NCI-H345 (cell line): ENCODE measurements around the gene XRN1.
"Not testable (repeated sequence)": the region's sequence is repeated elsewhere in the genome, so short reads cannot be mapped to it uniquely, and the experiment has no call there.

Source experiments
- DNase-seq: peaks from one replicate; lab custom pipeline; 2025; lab: John Stamatoyannopoulos, UW

The XRN1 gene

GRCh38 chr3:142434503-142434902 lies 13.3 kb downstream of the XRN1 start:
- DNase-seq: no peak

GRCh38 chr3:142433110-142433509 lies 14.7 kb downstream of the XRN1 start:
- DNase-seq: no peak

DNA sequence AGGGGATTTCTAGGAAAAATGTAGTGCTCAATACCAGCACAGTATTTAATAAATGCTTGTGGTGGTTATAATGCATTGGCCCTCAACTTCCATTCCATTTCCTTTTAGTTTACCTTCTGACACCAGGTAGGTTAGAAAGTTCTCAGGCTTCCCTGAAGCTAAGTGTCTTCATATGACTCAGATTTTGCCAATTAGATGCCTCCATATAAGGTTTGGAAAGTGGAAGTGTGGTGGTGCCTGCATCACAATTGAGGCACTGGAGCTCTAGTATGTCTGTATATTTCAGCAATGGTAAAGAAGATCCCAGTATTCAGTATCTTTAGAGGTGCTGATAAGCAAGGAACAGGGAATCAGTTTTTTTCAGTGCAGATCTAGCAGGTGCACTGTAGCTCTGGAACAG lies 18.3 kb downstream of the XRN1 start:
- no peak for DNase-seq

GRCh38 chr3:142424754-142425153 lies 23.1 kb downstream of the XRN1 start:
- DNase-seq: no peak

DNA sequence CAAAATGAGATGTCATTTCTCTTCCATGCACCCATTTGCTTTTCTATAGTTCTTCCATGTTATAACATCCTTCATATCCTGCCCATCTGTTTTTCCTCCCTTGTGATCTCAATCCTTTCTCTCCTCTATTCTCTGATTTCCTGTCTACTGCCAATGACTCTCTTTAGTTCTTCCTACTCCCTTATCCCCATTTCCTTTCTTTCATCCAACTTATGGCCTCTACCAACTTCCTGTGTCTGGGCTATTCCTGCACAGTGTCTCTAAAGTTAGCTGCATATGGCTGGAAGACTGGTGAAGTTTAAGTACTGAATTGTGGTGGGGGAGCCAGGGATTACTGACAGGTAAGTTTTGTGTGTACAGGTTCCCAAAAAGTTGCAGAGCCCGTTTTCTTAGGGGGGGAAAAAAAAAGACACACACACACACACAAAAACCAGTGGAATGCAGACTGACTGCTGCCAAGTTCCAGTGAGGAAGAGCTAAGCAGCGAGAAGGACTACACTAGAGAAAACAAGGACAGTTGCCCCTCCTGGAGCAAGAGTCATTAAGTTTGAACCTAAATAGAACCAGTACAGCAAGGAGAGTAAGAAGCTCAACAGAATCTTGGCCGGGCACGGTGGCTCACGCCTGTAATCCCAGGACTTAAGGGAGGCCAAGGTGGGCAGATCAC lies 28.8 kb downstream of the XRN1 start:
- DNase-seq: no peak

DNA sequence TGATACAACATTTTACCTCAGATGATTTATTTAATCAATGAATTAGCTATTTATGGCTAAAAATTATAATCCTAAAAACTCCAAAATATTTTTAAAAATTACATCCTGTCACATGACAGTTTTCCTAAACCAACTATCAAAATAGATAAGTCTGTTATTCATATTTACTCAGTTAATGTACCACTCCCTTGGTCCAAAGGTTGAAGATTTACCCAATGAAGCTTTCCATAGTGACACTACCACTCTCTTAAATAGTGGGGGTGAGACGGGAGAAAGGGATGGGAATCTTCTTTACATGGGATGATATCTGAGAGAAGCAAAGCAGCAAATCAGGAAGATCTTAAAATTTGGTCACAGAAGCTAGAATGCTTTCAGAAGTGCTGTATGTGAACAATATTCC lies 30.5 kb downstream of the XRN1 start:
- no peak for DNase-seq

- DNase-seq: not testable (repeated sequence)
Measured at GRCh38 chr3:142400537-142400936, 47.3 kb downstream of the XRN1 start.

DNA sequence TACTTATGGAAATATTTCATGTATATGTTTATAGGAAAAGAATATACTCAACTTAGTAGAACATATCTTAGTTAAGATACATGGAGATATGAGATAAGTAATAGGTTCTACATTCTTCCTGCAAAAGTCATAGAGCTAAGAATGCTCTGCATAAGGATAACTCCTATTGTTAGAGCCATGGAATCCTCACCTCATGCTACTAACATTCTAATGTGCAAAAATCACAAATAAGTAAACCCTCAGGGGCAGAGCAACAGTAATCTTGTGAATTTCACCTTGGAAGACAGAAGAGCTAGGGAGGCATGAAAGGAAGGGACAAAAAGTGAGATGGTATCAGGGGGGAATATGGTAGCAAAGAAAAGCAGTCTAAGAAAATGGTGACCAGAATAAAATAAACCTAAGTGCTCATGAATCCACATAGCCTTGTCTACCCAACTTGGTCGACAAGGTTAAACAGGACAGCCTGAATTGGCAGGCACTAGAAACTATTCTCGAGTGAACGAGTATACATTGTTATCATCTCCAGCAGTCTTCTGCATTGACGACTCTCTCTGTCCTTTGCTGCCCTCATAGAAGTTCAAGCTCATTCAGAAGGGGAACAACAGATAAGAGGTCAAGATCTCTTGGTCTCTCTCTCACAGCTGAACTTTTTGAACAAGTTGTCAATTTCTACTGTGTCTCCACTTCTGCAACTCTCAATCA lies 52.8 kb downstream of the XRN1 start:
- no peak for DNase-seq

DNA sequence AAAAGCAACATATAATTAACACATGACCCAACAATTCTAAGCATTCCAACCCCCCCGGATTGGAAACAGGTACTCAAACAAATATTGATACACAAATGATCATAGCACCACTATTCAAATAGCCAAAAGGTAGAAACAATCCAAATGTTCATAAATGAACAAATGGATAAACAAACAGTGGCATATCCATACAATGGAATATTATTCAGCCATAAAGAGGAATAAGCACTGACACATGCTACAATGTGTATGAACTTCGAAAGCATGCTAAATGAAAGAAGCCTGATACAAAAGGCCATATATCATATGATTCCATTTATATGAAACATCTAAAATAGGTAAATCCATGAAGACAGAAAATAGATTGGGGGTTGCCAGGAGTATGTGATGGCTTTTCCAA lies 62.8 kb downstream of the XRN1 start:
- DNase-seq: no peak

GRCh38 chr3:142374687-142375086 lies 73.2 kb downstream of the XRN1 start:
- DNase-seq: no peak

GRCh38 chr3:142369576-142369975 lies 78.3 kb downstream of the XRN1 start:
- not testable (repeated sequence) for DNase-seq

GRCh38 chr3:142366434-142366833 lies 81.4 kb downstream of the XRN1 start:
- no peak for DNase-seq

GRCh38 chr3:142363936-142364467 lies 83.8 kb downstream of the XRN1 start:
- no peak for DNase-seq

GRCh38 chr3:142363433-142363832 lies 84.4 kb downstream of the XRN1 start:
- not testable (repeated sequence) for DNase-seq

GRCh38 chr3:142359367-142359766 lies 88.5 kb downstream of the XRN1 start:
- DNase-seq: no peak

- no peak for DNase-seq
Measured at GRCh38 chr3:142356818-142357217, 91.0 kb downstream of the XRN1 start.

DNA sequence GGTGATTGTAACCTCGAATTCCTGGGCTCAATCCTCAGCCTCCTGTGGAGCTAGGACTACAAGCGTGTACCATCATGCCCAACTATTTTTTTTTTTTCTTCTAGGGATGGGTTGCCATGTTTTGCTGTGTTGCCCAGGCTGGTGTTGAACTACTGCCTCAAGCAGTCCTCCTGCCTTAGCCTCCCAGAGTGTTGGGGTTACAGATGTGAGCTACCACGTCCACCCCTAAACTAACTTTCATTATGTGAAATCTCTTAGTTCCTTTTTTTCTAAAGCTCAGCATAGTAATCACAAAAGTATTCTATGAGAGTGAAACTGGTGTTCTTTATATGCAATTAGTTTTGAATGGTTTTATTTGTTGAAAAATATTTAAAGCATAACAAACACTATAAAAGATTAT lies 92.1 kb downstream of the XRN1 start:
- no peak for DNase-seq

DNA sequence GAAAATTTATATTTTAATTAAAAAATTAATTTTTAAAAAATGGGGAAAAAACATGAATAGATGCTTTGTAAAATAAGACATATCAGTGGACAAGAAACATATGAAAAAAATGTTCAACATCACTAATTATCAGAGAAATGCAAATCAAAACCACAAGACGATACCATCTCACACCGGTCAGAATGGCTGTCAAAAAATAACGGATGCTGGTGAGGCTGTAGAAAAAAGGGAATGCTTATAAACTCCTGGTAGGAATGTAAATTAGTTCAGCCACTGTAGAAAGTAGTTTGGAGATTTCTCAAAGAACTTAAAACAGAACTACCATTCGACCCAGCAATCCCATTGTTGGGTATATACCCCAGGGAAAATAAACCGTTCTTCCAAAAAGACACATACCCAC lies 93.8 kb downstream of the XRN1 start:
- DNase-seq: no peak

- no peak for DNase-seq
Measured at GRCh38 chr3:142353571-142353970, 94.3 kb downstream of the XRN1 start.

DNA sequence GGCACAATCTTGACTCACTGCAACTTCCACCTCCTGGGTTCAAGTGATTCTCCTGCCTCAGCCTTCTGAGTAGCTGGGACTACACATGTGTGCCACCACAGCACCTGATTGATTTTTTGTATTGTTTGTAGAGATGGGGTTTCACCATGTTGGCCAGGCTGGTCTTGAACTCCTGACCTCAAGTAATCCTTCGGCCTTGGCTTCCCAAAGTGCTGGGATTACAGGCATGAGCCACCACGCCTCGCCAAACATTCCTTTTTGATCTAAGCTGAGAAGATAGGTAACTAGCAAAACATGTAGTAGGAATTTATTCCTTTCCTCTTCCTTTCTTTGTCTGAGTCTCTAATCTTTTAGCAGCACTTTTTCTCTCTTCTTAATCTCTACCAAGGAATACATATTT lies 95.1 kb downstream of the XRN1 start:
- not testable (repeated sequence) for DNase-seq

- DNase-seq: no peak
Measured at GRCh38 chr3:142348460-142348859, 99.4 kb downstream of the XRN1 start.

- DNase-seq: no peak
Measured at GRCh38 chr3:142337994-142338393, 109.8 kb downstream of the XRN1 start.

DNA sequence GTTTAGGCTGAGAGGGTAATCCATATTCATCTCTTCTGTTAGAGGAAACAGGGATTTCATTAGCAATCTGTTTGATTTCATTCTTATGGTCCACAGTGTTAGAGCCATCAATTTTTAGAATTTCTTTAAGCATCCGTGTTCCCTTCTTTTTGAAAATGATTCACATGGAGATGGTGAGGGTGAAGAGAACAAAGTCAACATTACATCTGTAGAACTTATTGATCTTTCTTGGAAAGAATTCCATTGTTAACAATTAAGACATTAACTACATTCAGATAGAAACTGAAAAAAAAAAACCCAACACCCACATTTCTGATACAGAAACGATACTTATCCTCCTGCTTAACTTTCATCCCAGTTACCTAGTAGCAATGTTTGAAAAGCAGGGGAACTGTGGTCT lies 115.4 kb downstream of the XRN1 start:
- no peak for DNase-seq
